ENCODE results near the gene EVI5L.

EVI5L gene

GRCh38 chr19:7829166-7829520 lies 875 bp upstream of the EVI5L start:
- H3K4me3 ChIP-seq (ENCODE audit: low read depth, low read length), result peak overlapping the region; percentile 47
- TF ChIP-seq CTCF (IDR thresholded peaks at IDR 0.05; ENCODE audit: low read depth, low read length, missing control alignments), result no peak
- in situ Hi-C loops (cut with HindIII; ENCODE audit: low pct_ligation_motif_present, low sequenced_read_pairs), result no loop called here
- H3K27ac ChIP-seq, result no peak overlapping the region
- H3K36me3 ChIP-seq (replicated peaks), result no peaks in the 10 kb centered on the region
- DNase-seq, result no peak
- no peaks in the 10 kb centered on the region for H3K27me3 ChIP-seq (replicated peaks)

- DNase-seq, result no peak
- Histone ChIP-seq H3K4me3 (ENCODE audit: low read depth, low read length) (peak overlapping the region; percentile 65), H3K27ac (no peak overlapping the region), H3K36me3 (replicated peaks) (no peaks in the 10 kb centered on the region), H3K27me3 (replicated peaks) (no peaks in the 10 kb centered on the region)
- TF ChIP-seq CTCF (IDR thresholded peaks at IDR 0.05; ENCODE audit: low read depth, low read length, missing control alignments), result no peak
- in situ Hi-C loops (cut with HindIII; ENCODE audit: low pct_ligation_motif_present, low sequenced_read_pairs), result no loop called here
Measured at GRCh38 chr19:7830272-7830771, 304 bp downstream of the EVI5L start.

- in situ Hi-C loops (cut with HindIII; ENCODE audit: low pct_ligation_motif_present, low sequenced_read_pairs), result no loop called here
- no peaks in the 10 kb centered on the region for H3K27me3 ChIP-seq (replicated peaks)
- H3K36me3 ChIP-seq (replicated peaks), result no peaks in the 10 kb centered on the region
- peak overlapping the region; percentile 65 for H3K4me3 ChIP-seq (ENCODE audit: low read depth, low read length)
- DNase-seq, result no peak
- TF ChIP-seq CTCF (IDR thresholded peaks at IDR 0.05; ENCODE audit: low read depth, low read length, missing control alignments), result no peak
- no peak overlapping the region for H3K27ac ChIP-seq
Measured at GRCh38 chr19:7830823-7831222, 805 bp downstream of the EVI5L start.

GRCh38 chr19:7831452-7831851 lies 1.4 kb downstream of the EVI5L start:
- H3K36me3 ChIP-seq (replicated peaks), result no peaks in the 10 kb centered on the region
- H3K27me3 ChIP-seq (replicated peaks), result no peaks in the 10 kb centered on the region
- no peak for DNase-seq
- TF ChIP-seq CTCF (IDR thresholded peaks at IDR 0.05; ENCODE audit: low read depth, low read length, missing control alignments), result peak; percentile 69
- H3K4me3 ChIP-seq (ENCODE audit: low read depth, low read length), result peak overlapping the region; percentile 5
- in situ Hi-C loops (cut with HindIII; ENCODE audit: low pct_ligation_motif_present, low sequenced_read_pairs), result no loop called here
- H3K27ac ChIP-seq, result no peak overlapping the region

GRCh38 chr19:7832009-7832408 lies 2.0 kb downstream of the EVI5L start:
- Histone ChIP-seq H3K27me3 (replicated peaks) (no peaks in the 10 kb centered on the region), H3K27ac (no peak overlapping the region), H3K36me3 (replicated peaks) (no peaks in the 10 kb centered on the region), H3K4me3 (ENCODE audit: low read depth, low read length) (no peak overlapping the region)
- no peak for DNase-seq
- in situ Hi-C loops (cut with HindIII; ENCODE audit: low pct_ligation_motif_present, low sequenced_read_pairs), result no loop called here
- no peak for TF ChIP-seq CTCF (IDR thresholded peaks at IDR 0.05; ENCODE audit: low read depth, low read length, missing control alignments)

- in situ Hi-C loops (cut with HindIII; ENCODE audit: low pct_ligation_motif_present, low sequenced_read_pairs), result no loop called here
- Histone ChIP-seq H3K27ac (no peak overlapping the region), H3K4me3 (ENCODE audit: low read depth, low read length) (no peak overlapping the region), H3K27me3 (replicated peaks) (no peaks in the 10 kb centered on the region), H3K36me3 (replicated peaks) (no peaks in the 10 kb centered on the region)
- DNase-seq, result no peak
- TF ChIP-seq CTCF (IDR thresholded peaks at IDR 0.05; ENCODE audit: low read depth, low read length, missing control alignments), result no peak
Measured at GRCh38 chr19:7832781-7833180, 2.8 kb downstream of the EVI5L start.
